ENCODE data around the gene ADGRA1. TPM values are rescaled to one million over a fixed set of nuclear protein-coding genes. Genes with fewer than 3 reads are reported as not detected.

Gene ADGRA1
- total and polyA plus RNA-seq, 2 experiments from 2014 or later, result 0.23 to 0.52 TPM

DNA sequence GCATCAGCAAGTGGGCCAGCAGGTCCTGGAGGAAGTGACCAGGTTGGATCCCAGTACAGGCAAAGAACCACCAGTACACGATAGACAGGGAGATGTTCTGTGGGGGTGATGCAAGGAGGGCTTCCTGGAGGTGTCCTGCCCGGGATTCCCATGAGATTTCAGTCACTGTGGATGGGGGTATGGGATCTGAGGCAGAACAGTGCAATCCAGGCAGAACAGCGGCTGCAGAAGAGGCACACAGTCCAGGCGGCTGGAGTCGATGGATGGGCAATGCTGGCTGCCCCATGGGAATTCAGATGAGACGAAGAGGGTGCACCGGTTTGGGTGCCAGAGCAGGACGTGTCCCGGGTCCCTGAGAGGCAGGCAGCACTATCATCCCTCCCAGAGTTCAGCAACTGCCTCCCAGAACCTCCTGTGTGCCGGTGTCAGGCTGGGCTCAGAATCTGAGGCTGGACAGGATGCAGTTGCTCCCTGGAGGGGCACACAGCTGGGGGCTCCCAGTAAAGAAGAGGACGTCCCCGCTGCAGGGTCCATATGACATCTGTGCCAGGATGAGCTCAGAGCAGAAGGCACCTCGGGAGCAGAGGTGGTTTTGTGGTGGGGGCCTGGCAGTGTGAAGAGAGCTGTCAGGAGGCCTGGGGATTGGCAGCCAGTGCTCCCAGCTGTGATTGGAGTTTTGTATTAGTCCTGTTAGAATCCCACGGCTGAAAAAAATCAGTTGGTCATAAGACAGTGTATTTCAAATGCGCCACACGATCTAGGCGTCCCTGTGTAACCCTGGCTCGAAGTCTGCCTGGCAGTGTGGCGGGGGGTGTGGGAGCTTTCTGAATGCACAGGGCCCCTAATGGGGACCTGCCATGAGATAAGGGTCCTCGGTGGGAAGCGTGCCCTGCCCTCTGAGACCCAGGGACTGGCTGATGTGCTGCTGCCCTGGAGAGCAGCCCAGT, 75.5 kb downstream of the ADGRA1 start:
- peaks cover 8% of the 10 kb centered on the region; the same call in 1 of the 3 replicates for H3K36me3 Mint-ChIP-seq (ENCODE audit: low read depth)
- DNase-seq (ENCODE audit: low spot score), result no peak
- TF ChIP-seq, protein P1, sequence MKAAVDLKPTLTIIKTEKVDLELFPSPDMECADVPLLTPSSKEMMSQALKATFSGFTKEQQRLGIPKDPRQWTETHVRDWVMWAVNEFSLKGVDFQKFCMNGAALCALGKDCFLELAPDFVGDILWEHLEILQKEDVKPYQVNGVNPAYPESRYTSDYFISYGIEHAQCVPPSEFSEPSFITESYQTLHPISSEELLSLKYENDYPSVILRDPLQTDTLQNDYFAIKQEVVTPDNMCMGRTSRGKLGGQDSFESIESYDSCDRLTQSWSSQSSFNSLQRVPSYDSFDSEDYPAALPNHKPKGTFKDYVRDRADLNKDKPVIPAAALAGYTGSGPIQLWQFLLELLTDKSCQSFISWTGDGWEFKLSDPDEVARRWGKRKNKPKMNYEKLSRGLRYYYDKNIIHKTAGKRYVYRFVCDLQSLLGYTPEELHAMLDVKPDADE (IDR thresholded peaks at IDR 0.05), result no peak
- TF ChIP-seq EZH2phosphoT487 (IDR thresholded peaks at IDR 0.05; ENCODE audit: unreplicated experiment), result no peak
- no peak for TF ChIP-seq POLR2AphosphoS5 (IDR thresholded peaks at IDR 0.05; ENCODE audit: low read depth)
- no peak for TF ChIP-seq CREB1 (CRISPR knock-in tag; IDR thresholded peaks at IDR 0.05; ENCODE audit: low read depth)
- TF ChIP-seq, protein P2, sequence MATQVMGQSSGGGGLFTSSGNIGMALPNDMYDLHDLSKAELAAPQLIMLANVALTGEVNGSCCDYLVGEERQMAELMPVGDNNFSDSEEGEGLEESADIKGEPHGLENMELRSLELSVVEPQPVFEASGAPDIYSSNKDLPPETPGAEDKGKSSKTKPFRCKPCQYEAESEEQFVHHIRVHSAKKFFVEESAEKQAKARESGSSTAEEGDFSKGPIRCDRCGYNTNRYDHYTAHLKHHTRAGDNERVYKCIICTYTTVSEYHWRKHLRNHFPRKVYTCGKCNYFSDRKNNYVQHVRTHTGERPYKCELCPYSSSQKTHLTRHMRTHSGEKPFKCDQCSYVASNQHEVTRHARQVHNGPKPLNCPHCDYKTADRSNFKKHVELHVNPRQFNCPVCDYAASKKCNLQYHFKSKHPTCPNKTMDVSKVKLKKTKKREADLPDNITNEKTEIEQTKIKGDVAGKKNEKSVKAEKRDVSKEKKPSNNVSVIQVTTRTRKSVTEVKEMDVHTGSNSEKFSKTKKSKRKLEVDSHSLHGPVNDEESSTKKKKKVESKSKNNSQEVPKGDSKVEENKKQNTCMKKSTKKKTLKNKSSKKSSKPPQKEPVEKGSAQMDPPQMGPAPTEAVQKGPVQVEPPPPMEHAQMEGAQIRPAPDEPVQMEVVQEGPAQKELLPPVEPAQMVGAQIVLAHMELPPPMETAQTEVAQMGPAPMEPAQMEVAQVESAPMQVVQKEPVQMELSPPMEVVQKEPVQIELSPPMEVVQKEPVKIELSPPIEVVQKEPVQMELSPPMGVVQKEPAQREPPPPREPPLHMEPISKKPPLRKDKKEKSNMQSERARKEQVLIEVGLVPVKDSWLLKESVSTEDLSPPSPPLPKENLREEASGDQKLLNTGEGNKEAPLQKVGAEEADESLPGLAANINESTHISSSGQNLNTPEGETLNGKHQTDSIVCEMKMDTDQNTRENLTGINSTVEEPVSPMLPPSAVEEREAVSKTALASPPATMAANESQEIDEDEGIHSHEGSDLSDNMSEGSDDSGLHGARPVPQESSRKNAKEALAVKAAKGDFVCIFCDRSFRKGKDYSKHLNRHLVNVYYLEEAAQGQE (IDR thresholded peaks at IDR 0.05; ENCODE audit: unreplicated experiment), result no peak
- TF ChIP-seq STAT1 (IDR thresholded peaks at IDR 0.05; ENCODE audit: unreplicated experiment), result no peak
- no peak for TF ChIP-seq ZNF114 (CRISPR knock-in tag; IDR thresholded peaks at IDR 0.05)
- TF ChIP-seq, protein P3, sequence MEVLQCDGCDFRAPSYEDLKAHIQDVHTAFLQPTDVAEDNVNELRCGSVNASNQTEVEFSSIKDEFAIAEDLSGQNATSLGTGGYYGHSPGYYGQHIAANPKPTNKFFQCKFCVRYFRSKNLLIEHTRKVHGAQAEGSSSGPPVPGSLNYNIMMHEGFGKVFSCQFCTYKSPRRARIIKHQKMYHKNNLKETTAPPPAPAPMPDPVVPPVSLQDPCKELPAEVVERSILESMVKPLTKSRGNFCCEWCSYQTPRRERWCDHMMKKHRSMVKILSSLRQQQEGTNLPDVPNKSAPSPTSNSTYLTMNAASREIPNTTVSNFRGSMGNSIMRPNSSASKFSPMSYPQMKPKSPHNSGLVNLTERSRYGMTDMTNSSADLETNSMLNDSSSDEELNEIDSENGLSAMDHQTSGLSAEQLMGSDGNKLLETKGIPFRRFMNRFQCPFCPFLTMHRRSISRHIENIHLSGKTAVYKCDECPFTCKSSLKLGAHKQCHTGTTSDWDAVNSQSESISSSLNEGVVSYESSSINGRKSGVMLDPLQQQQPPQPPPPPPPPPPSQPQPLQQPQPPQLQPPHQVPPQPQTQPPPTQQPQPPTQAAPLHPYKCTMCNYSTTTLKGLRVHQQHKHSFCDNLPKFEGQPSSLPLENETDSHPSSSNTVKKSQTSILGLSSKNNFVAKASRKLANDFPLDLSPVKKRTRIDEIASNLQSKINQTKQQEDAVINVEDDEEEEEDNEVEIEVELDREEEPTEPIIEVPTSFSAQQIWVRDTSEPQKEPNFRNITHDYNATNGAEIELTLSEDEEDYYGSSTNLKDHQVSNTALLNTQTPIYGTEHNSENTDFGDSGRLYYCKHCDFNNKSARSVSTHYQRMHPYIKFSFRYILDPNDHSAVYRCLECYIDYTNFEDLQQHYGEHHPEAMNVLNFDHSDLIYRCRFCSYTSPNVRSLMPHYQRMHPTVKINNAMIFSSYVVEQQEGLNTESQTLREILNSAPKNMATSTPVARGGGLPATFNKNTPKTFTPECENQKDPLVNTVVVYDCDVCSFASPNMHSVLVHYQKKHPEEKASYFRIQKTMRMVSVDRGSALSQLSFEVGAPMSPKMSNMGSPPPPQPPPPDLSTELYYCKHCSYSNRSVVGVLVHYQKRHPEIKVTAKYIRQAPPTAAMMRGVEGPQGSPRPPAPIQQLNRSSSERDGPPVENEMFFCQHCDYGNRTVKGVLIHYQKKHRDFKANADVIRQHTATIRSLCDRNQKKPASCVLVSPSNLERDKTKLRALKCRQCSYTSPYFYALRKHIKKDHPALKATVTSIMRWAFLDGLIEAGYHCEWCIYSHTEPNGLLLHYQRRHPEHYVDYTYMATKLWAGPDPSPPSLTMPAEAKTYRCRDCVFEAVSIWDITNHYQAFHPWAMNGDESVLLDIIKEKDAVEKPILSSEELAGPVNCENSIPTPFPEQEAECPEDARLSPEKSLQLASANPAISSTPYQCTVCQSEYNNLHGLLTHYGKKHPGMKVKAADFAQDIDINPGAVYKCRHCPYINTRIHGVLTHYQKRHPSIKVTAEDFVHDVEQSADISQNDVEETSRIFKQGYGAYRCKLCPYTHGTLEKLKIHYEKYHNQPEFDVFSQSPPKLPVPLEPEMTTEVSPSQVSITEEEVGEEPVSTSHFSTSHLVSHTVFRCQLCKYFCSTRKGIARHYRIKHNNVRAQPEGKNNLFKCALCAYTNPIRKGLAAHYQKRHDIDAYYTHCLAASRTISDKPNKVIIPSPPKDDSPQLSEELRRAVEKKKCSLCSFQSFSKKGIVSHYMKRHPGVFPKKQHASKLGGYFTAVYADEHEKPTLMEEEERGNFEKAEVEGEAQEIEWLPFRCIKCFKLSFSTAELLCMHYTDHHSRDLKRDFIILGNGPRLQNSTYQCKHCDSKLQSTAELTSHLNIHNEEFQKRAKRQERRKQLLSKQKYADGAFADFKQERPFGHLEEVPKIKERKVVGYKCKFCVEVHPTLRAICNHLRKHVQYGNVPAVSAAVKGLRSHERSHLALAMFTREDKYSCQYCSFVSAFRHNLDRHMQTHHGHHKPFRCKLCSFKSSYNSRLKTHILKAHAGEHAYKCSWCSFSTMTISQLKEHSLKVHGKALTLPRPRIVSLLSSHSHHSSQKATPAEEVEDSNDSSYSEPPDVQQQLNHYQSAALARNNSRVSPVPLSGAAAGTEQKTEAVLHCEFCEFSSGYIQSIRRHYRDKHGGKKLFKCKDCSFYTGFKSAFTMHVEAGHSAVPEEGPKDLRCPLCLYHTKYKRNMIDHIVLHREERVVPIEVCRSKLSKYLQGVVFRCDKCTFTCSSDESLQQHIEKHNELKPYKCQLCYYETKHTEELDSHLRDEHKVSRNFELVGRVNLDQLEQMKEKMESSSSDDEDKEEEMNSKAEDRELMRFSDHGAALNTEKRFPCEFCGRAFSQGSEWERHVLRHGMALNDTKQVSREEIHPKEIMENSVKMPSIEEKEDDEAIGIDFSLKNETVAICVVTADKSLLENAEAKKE (CRISPR knock-in tag; IDR thresholded peaks at IDR 0.05), result no peak
- 0 out of 2 replicates have a peak, but pooled peaks cover 7% of the 10 kb centered on the region for H3F3A ChIP-seq (replicated peaks; ENCODE audit: low read depth)
- H3K27me3 Mint-ChIP-seq (ENCODE audit: insufficient read depth, low read depth, poor library complexity), result peaks cover 20% of the 10 kb centered on the region
- no peak overlapping the region for H3K4me2 ChIP-seq
- H3K9me2 ChIP-seq (ENCODE audit: insufficient read depth), result no peaks in the 10 kb centered on the region
- H3K4me3 Mint-ChIP-seq, result no peak overlapping the region; the same call in 2 of the 3 replicates
- no peak overlapping the region for H3K27ac ChIP-seq (ENCODE audit: low read depth)
- no peaks in the 10 kb centered on the region for H3K27me3 ChIP-seq (ENCODE audit: insufficient read depth)
- no peak for ATAC-seq
- H3K4me3 ChIP-seq, result no peak overlapping the region
- H3K9me3 Mint-ChIP-seq, result no peaks in the 10 kb centered on the region
- no peak overlapping the region for H2AFZ ChIP-seq
- peak overlapping the region; percentile 84; the same call in 1 of the 2 replicates for H3K27ac Mint-ChIP-seq
- H3K36me3 ChIP-seq (ENCODE audit: insufficient read depth), result no peaks in the 10 kb centered on the region; the same call in 1 of the 2 replicates
- H3K4me1 ChIP-seq (ENCODE audit: insufficient read depth), result peaks cover 13% of the 10 kb centered on the region
- H4K20me1 ChIP-seq (replicated peaks; ENCODE audit: insufficient read depth), result no peaks in the 10 kb centered on the region
- peaks cover 15% of the 10 kb centered on the region for H3K4me1 Mint-ChIP-seq
- H3K79me2 ChIP-seq (replicated peaks; ENCODE audit: insufficient read depth), result no peaks in the 10 kb centered on the region
